Large intestine (tissue), 3 donors: Measurements from ENCODE around the gene NES. TPM values are rescaled to one million over a fixed set of nuclear protein-coding genes. Genes with fewer than 3 reads are reported as not detected.

Experiments used
- DNase-seq, 2 donors: peaks; one replicate each; pipeline versions ENCODE4 v3.0.0 to v3.0.0-alpha.2; 2013
- H3K27ac ChIP-seq: one replicate; pipeline ENCODE4 v1.5.1; 2013; ENCODE audit warnings: low read length
- H3K27me3 ChIP-seq: 2 replicates; pipeline ENCODE4 v1.6.1; 2013; ENCODE audit warnings: low read length; ENCODE audit not compliant: control insufficient read depth, insufficient read depth
- H3K36me3 ChIP-seq: 2 replicates; pipeline ENCODE4 v1.6.1; 2013; ENCODE audit warnings: low read length; ENCODE audit not compliant: control insufficient read depth, insufficient read depth
- H3K4me1 ChIP-seq: one replicate; pipeline ENCODE4 v1.6.1; 2013; ENCODE audit warnings: low read length; ENCODE audit not compliant: control insufficient read depth, insufficient read depth
- H3K4me3 ChIP-seq: one replicate; pipeline ENCODE4 v1.5.1; 2013; ENCODE audit warnings: low read length
- H3K9me3 ChIP-seq: one replicate; pipeline ENCODE4 v1.6.1; 2013; ENCODE audit warnings: mild to moderate bottlenecking, low read depth, low read length, moderate library complexity; ENCODE audit not compliant: control insufficient read depth
- WGBS: methylation state at CpG from one replicate; pipeline ENCODE4 v1.1.5; 2013; ENCODE audit warnings: low lambda C conversion rate; ENCODE audit not compliant: insufficient coverage; 5-methylcytosine and 5-hydroxymethylcytosine counted together
- polyA plus RNA-seq: library from polyadenylated mRNA; unstranded; fragments of 120-200 nt; gene quantifications from one replicate; pipeline ENCODE4 v1.2.1, GENCODE V29; 2013

The NES gene
- polyA plus RNA-seq, 1 donor = 26.5 TPM

DNA sequence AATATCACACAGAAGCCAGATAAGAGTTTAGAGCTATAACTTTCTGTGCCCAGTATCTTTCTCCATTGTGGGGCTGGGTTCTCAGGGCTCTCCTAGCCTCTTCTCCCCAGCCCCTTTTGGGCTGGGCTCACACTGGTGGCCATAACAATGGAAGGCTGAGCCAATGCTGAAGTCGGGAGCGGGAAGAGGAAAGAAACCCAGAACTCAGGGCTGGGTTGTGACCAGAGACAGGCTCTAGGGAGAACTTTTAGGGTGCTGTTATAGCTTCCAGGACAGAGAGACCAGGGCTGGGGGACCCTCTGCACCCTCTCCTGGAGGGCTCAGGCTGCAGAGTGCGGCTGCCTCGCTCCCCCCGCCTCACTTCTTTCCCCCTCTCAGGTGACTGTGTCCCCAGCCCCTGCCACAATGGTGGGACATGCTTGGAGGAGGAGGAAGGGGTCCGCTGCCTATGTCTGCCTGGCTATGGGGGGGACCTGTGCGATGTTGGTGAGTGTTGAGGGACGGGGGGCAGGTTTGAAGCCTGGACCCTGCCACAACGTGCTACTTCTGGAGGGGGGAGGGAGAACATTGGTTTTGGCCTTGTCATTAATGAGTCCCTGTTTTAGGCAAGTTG is 21.2 kb downstream of the NES start:
- Histone ChIP-seq H3K27ac (no peak overlapping the region), H3K9me3 (peaks cover 2% of the 10 kb centered on the region), H3K36me3 (no peaks in the 10 kb centered on the region), H3K27me3 (peaks cover 22% of the 10 kb centered on the region), H3K4me3 (no peak overlapping the region), H3K4me1 (peaks cover 33% of the 10 kb centered on the region)
- DNase-seq = no peak
- WGBS = no CpG with 5 or more reads among the region's 9 CpGs

DNA sequence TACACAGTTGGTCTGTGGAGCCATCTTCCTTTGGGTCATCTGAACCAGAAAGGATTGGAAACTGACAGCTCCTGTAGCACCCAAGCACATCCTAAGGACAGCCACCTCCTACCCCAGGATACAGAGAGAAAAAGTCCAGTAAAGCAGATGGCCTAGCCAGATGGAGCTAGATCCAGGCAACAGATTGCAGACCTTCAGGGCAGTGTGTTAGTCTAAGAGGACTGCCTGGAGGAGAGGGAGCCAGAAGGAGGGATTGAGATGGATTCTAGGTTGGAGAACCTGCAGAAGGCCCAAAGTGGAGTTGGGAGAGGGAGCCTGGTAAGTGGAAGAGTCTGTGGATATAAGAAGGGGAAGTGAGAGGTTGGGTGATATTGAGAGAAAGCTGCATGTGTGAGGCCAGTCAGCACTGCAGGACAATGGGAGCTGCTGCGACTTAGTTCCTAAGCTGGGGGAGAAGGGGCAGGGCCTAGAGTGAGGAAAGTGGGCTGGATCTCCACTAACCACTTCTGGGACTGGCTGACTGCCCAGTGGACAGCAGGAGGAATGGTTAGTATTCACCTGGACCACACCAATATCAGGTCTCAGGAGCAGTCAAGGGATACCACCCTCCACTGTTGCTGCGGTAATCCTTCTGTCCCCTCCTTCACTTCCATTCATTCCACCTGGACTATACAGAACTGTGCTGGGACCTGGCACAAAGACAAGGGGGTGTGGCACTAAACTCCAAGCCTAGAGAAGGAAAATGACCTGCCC is 21.9 kb downstream of the NES start:
- Histone ChIP-seq H3K36me3 (no peaks in the 10 kb centered on the region), H3K27me3 (peaks cover 22% of the 10 kb centered on the region), H3K9me3 (peaks cover 2% of the 10 kb centered on the region), H3K4me3 (no peak overlapping the region), H3K27ac (no peak overlapping the region), H3K4me1 (peaks cover 26% of the 10 kb centered on the region)
- no CpG with 5 or more reads among the region's 2 CpGs for WGBS
- DNase-seq = no peak

DNA sequence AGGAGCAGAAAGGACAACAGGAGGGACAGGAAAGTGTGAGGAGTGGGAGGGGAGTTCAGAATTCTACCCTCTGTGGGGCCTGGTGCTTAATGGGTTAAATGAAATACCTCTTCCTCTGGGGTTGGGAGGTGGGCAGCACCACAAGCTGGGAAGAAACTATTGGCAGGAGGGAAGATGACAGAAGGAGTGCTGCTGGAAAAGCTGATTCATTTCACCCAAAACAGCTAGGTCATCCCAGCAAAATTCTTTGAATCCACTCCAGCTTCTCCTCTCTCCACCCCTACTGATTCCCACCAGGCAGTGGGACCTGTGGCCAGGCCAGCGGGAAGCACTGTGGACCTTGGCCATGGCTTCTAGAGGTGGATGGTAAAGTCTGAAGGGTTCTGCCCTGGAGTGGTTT is 22.5 kb downstream of the NES start:
- WGBS = no CpG with 5 or more reads among the region's 1 CpG
- no peaks in the 10 kb centered on the region for H3K36me3 ChIP-seq
- H3K27ac ChIP-seq = no peak overlapping the region
- no peak overlapping the region for H3K4me3 ChIP-seq
- H3K4me1 ChIP-seq = peaks cover 21% of the 10 kb centered on the region
- no peak for DNase-seq
- peaks cover 22% of the 10 kb centered on the region for H3K27me3 ChIP-seq
- H3K9me3 ChIP-seq = peaks cover 2% of the 10 kb centered on the region

DNA sequence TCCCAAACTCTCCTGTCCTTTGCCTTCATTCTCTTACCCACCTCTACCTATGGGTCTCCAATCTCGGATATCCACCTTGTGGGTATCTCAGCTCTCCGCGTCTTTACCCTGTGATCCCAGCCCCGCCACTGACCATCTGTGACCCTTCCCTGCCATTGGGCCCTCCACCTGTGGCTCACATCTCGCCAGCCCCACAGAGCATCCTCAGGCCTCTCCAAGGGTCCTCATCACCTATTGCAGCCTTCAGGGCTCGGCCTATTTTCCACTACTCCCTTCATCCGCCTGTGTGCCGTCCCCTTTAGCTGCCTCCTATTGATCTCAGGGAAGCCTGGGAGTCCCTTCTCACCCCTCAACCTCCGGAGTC is 24.2 kb downstream of the NES start:
- no peak overlapping the region for H3K4me3 ChIP-seq
- DNase-seq = no peak
- H3K27ac ChIP-seq = no peak overlapping the region
- peaks cover 29% of the 10 kb centered on the region for H3K27me3 ChIP-seq
- H3K4me1 ChIP-seq = peaks cover 15% of the 10 kb centered on the region
- peaks cover 2% of the 10 kb centered on the region for H3K9me3 ChIP-seq
- H3K36me3 ChIP-seq = no peaks in the 10 kb centered on the region
- WGBS = 90% methylated on average over 4 of the region's 9 CpGs

DNA sequence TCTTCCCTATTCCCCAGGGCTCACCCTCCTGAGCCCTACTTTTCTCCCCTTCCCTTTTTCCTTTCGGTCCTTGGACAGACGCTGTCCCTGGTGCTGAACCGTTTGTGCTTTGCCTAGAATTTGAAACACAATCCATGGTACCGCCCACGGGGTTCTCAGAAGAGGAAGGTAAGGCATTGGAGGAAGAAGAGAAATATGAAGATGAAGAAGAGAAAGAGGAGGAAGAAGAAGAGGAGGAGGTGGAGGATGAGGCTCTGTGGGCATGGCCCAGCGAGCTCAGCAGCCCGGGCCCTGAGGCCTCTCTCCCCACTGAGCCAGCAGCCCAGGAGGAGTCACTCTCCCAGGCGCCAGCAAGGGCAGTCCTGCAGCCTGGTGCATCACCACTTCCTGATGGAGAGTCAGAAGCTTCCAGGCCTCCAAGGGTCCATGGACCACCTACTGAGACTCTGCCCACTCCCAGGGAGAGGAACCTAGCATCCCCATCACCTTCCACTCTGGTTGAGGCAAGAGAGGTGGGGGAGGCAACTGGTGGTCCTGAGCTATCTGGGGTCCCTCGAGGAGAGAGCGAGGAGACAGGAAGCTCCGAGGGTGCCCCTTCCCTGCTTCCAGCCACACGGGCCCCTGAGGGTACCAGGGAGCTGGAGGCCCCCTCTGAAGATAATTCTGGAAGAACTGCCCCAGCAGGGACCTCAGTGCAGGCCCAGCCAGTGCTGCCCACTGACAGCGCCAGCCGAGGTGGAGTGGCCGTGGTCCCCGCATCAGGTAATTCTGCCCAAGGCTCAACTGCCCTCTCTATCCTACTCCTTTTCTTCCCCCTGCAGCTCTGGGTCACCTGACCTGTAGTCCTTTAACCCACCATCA is 24.8 kb downstream of the NES start:
- Histone ChIP-seq H3K36me3 (no peaks in the 10 kb centered on the region), H3K27me3 (peaks cover 35% of the 10 kb centered on the region), H3K27ac (no peak overlapping the region), H3K4me3 (no peak overlapping the region), H3K4me1 (peaks cover 10% of the 10 kb centered on the region), H3K9me3 (peaks cover 2% of the 10 kb centered on the region)
- 17% methylated on average over 1 of the region's 16 CpGs for WGBS
- peak in 1 of 2 donors; percentile 29 for DNase-seq

DNA sequence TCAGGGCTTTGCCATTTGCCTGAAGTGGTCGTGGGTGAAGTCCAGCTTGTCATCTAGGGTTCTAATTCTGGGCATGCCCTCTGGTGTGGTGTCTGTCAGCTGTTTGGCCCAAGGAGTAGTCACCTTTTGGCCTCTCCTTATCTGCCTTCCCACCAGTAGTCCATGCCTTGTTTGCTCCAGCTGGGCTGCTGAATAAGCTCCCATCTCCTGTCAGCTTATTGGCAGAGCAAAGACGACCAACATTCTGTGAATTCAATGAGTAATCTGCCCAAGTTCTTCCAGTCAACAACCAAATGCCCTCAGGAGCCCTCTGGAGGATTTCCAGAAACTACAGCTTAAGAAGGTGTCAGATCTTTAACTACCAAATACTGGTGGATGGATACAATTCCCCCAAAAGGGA is 28.3 kb downstream of the NES start:
- no CpG with 5 or more reads among the region's 2 CpGs for WGBS
- Histone ChIP-seq H3K9me3 (peaks cover 6% of the 10 kb centered on the region), H3K4me3 (no peak overlapping the region), H3K27me3 (peaks cover 41% of the 10 kb centered on the region), H3K27ac (no peak overlapping the region), H3K4me1 (no peaks in the 10 kb centered on the region), H3K36me3 (peaks cover 1% of the 10 kb centered on the region)
- no peak for DNase-seq

DNA sequence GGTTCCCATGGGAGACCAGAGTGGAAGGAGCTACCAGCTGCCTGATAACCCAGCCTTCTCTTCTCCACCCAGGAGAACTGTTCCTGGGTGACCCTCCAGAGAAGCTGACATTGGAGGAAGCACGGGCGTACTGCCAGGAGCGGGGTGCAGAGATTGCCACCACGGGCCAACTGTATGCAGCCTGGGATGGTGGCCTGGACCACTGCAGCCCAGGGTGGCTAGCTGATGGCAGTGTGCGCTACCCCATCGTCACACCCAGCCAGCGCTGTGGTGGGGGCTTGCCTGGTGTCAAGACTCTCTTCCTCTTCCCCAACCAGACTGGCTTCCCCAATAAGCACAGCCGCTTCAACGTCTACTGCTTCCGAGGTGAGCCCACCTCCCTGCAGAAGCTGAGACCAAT is 28.7 kb downstream of the NES start:
- no CpG with 5 or more reads among the region's 10 CpGs for WGBS
- Histone ChIP-seq H3K27ac (no peak overlapping the region), H3K36me3 (peaks cover 3% of the 10 kb centered on the region), H3K4me3 (no peak overlapping the region), H3K27me3 (peaks cover 45% of the 10 kb centered on the region), H3K9me3 (peaks cover 6% of the 10 kb centered on the region), H3K4me1 (peaks cover 2% of the 10 kb centered on the region)
- no peak for DNase-seq

DNA sequence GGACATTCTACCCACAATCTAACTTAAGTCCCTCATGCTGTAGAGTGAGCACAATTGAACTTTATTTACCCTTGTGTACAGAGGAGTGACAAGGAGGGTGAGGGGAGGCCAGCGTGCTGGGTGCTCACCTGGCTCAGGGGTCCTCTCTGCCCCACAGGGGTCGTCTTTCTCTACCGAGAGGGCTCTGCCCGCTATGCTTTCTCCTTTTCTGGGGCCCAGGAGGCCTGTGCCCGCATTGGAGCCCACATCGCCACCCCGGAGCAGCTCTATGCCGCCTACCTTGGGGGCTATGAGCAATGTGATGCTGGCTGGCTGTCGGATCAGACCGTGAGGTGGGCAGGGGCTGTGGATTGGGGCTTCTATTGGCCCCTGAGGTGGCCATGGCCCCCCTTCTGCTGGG is 29.9 kb downstream of the NES start:
- WGBS = no CpG with 5 or more reads among the region's 10 CpGs
- no peak overlapping the region for H3K4me3 ChIP-seq

DNA sequence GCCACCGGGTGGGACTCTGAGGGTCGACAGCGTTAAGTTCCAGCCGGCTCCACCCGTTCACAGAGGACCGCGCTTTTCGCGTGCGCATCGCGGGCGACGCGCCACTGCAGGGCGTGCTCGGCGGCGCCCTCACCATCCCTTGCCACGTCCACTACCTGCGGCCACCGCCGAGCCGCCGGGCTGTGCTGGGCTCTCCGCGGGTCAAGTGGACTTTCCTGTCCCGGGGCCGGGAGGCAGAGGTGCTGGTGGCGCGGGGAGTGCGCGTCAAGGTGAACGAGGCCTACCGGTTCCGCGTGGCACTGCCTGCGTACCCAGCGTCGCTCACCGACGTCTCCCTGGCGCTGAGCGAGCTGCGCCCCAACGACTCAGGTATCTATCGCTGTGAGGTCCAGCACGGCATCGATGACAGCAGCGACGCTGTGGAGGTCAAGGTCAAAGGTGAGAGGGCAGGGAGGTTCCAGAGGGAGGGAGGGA is 30.4 kb downstream of the NES start:
- H3K36me3 ChIP-seq = peaks cover 3% of the 10 kb centered on the region
- DNase-seq = no peak
- H3K27ac ChIP-seq = no peak overlapping the region
- peaks cover 60% of the 10 kb centered on the region for H3K27me3 ChIP-seq
- H3K9me3 ChIP-seq = peaks cover 6% of the 10 kb centered on the region
- no peak overlapping the region for H3K4me3 ChIP-seq
- H3K4me1 ChIP-seq = peaks cover 17% of the 10 kb centered on the region
- no CpG with 5 or more reads among the region's 51 CpGs for WGBS

More for the DNA sequence above, 29.9 kb downstream of the NES start:
- Histone ChIP-seq H3K9me3 (peaks cover 6% of the 10 kb centered on the region), H3K27me3 (peaks cover 55% of the 10 kb centered on the region), H3K4me1 (peaks cover 14% of the 10 kb centered on the region), H3K36me3 (peaks cover 3% of the 10 kb centered on the region), H3K27ac (no peak overlapping the region)
- no peak for DNase-seq

DNA sequence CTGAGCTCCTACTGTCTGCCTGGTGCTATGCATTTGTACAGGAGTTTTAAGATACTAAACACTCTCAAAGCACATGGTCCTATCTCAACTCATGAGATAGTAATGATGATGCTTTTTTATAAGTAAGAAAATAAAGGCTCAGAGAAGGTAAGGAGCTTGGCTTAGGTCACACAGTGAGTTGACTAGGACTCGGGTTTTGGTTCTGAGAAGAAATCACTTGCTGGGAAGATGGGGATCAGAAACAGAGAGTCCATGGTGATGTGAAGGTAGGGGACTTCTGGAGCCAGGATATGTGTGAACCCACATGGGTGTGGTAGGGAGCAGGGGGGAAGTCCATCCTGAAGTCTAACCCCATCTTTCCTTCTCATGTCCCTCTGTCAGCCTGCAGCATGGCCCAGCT is 31.5 kb downstream of the NES start:
- Histone ChIP-seq H3K4me3 (no peak overlapping the region), H3K9me3 (peaks cover 6% of the 10 kb centered on the region), H3K4me1 (peaks cover 22% of the 10 kb centered on the region), H3K27me3 (peaks cover 71% of the 10 kb centered on the region), H3K27ac (no peak overlapping the region), H3K36me3 (peaks cover 3% of the 10 kb centered on the region)
- no peak for DNase-seq
- WGBS = 80% methylated on average over 1 of the region's 1 CpG
